GM12801 (cell line): ENCODE results near the gene IZUMO1R.

Experiments used
- CTCF ChIP-seq: IDR thresholded peaks from one replicate; pipeline ENCODE4 v1.5.1; 2011; ENCODE audit warnings: control low read depth; ENCODE audit not compliant: insufficient read length; ENCODE audit errors: extremely low read depth

The IZUMO1R gene

GRCh38 chr11:94310191-94310875 is 6.0 kb downstream of the IZUMO1R start:
- TF ChIP-seq CTCF: no peak

- no peak for TF ChIP-seq CTCF
Observed at GRCh38 chr11:94312339-94312738, 8.0 kb downstream of the IZUMO1R start.

- no peak for TF ChIP-seq CTCF
Observed at GRCh38 chr11:94314064-94314463, 9.7 kb downstream of the IZUMO1R start.

GRCh38 chr11:94315664-94316063 is 11.3 kb downstream of the IZUMO1R start:
- TF ChIP-seq CTCF: no peak

GRCh38 chr11:94322501-94322900 is 18.1 kb downstream of the IZUMO1R start:
- no peak for TF ChIP-seq CTCF

GRCh38 chr11:94325681-94326080 is 21.3 kb downstream of the IZUMO1R start:
- no peak for TF ChIP-seq CTCF

- no peak for TF ChIP-seq CTCF
Observed at GRCh38 chr11:94326947-94327346, 22.6 kb downstream of the IZUMO1R start.

- TF ChIP-seq CTCF: no peak
Observed at GRCh38 chr11:94328587-94329080, 24.3 kb downstream of the IZUMO1R start.
